Lower leg skin (tissue), 3 donors: Measurements from ENCODE around the gene FGB.

Experiments
- POLR2A ChIP-seq, 2 donors: fragments of 450-650 bp; IDR thresholded peaks; one replicate each; pipeline ENCODE4 v1.6.1; 2016 to 2017; ENCODE audit warnings: antibody characterized with exemption in 2 of 2, mild to moderate bottlenecking in 1 of 2, moderate library complexity in 1 of 2
- TF ChIP-seq, protein P1 (sequence below), 3 donors: fragments of 450-650 bp; IDR thresholded peaks; one replicate each; pipeline ENCODE4 v1.5.1; 2016; ENCODE audit warnings: antibody characterized with exemption in 3 of 3, mild to moderate bottlenecking in 3 of 3, moderate library complexity in 2 of 3

DNA sequence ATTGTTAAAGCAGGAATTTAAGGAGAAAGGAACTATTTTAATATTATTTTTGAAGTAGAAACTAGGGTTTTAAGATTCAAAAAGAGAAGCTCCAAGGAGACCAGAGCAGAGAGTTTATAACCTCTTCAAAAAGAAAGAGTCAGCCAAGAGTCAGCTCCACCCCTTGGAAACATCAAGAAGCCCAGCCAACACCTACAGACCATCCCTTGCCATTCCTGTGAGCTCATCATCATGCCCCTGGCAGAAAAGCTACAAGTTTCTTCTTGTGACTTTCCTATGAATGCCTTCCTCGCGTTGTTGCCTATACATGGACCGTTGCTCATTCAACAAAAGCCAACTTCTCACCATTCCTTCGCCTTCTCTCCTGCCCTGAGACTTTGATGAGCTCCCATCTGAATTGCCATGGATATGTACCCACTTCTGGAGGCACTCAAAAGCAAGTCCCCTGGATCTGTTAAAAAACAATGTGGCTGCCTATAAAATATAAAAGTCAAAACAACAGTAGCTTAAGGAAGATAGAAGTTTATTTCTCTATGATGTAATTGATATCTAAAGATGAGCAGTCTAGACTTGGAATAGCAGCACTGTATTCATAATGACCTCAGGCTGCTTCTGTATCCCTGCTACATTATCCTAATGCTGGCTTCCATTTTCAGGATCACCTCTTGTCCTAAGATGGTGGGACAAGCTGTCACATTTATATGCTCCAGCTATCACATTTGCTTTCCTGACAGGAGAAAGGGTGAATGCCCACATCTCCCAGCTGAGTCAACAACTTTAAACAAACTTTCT, 32.9 kb upstream of the FGB start:
- TF ChIP-seq, protein P1, sequence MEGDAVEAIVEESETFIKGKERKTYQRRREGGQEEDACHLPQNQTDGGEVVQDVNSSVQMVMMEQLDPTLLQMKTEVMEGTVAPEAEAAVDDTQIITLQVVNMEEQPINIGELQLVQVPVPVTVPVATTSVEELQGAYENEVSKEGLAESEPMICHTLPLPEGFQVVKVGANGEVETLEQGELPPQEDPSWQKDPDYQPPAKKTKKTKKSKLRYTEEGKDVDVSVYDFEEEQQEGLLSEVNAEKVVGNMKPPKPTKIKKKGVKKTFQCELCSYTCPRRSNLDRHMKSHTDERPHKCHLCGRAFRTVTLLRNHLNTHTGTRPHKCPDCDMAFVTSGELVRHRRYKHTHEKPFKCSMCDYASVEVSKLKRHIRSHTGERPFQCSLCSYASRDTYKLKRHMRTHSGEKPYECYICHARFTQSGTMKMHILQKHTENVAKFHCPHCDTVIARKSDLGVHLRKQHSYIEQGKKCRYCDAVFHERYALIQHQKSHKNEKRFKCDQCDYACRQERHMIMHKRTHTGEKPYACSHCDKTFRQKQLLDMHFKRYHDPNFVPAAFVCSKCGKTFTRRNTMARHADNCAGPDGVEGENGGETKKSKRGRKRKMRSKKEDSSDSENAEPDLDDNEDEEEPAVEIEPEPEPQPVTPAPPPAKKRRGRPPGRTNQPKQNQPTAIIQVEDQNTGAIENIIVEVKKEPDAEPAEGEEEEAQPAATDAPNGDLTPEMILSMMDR (IDR thresholded peaks at IDR 0.05), result no peak
- no peak for TF ChIP-seq POLR2A (IDR thresholded peaks at IDR 0.05)
